HEK293 (cell line): Measurements from ENCODE around the gene MLLT10.

Source experiments
- CTCF ChIA-PET: fragments of 350-600 bp; formaldehyde crosslinking; extraction: SDS; loops from one replicate; lab custom pipeline; 2021; ENCODE audit warnings: antibody characterized with exemption; lab: Yijun Ruan, JAX
- POLR2A ChIA-PET: fragments of 300-600 bp; formaldehyde crosslinking; extraction: SDS; loops from one replicate; lab custom pipeline; 2020; ENCODE audit warnings: antibody characterized with exemption, inconsistent platforms; lab: Yijun Ruan, JAX
- H3K27ac ChIP-seq: fragments of 200-500 bp; sonication (Bioruptor generic); 2 replicates; pipeline ENCODE4 v1.5.1; 2014; ENCODE audit warnings: low read depth, low read length, control low read depth, inconsistent platforms; ENCODE audit errors: extremely low read depth
- H3K36me3 ChIP-seq, 2 experiments: fragments of 200-500 bp in 1 of 2; sonication (Bioruptor generic) in 1 of 2; 1 replicate in 1 of 2; 2 replicates in 1 of 2; pipeline ENCODE4 v1.5.1; 2014 to 2017; ENCODE audit warnings: inconsistent platforms in 2 of 2, low read length in 2 of 2; ENCODE audit not compliant: control insufficient read depth in 2 of 2, insufficient read depth in 1 of 2
- H3K4me1 ChIP-seq: fragments of 200-500 bp; sonication (Bioruptor generic); 2 replicates; pipeline ENCODE4 v1.5.1; 2014; ENCODE audit warnings: mild to moderate bottlenecking, low read length, inconsistent platforms; ENCODE audit not compliant: control insufficient read depth, insufficient read depth
- H3K4me3 ChIP-seq: 2 replicates; pipeline ENCODE4 v1.5.1; 2011; ENCODE audit warnings: low read depth, mild to moderate bottlenecking, control low read depth, low read length, moderate library complexity
- H3K9me3 ChIP-seq: fragments of 200-500 bp; sonication (Bioruptor generic); 2 replicates; pipeline ENCODE4 v1.5.1; 2014; ENCODE audit warnings: low read depth, low read length, inconsistent platforms; ENCODE audit not compliant: control insufficient read depth, insufficient read depth
- FEZF1 ChIP-seq: fragments of 450-650 bp; formaldehyde crosslinking; IDR thresholded peaks from 2 replicates; pipeline ENCODE4 v1.5.1; 2016; ENCODE audit warnings: missing biosample characterization, missing genetic modification characterization
- GFI1B ChIP-seq: fragments of 450-650 bp; formaldehyde crosslinking; IDR thresholded peaks from 2 replicates; pipeline ENCODE4 v1.5.1; 2016; ENCODE audit warnings: missing biosample characterization, missing genetic modification characterization
- GLIS1 ChIP-seq: fragments of 450-650 bp; formaldehyde crosslinking; IDR thresholded peaks from 2 replicates; pipeline ENCODE4 v1.5.1; 2016; ENCODE audit warnings: missing biosample characterization, missing genetic modification characterization
- IKZF3 ChIP-seq: fragments of 450-650 bp; IDR thresholded peaks from 2 replicates; pipeline ENCODE4 v1.5.0; 2018; ENCODE audit warnings: missing biosample characterization, mild to moderate bottlenecking, missing genetic modification characterization, moderate library complexity
- PATZ1 ChIP-seq: fragments of 450-650 bp; formaldehyde crosslinking; IDR thresholded peaks from 2 replicates; pipeline ENCODE4 v1.5.1; 2016; ENCODE audit warnings: missing biosample characterization, missing genetic modification characterization
- PRDM1 ChIP-seq: fragments of 450-650 bp; formaldehyde crosslinking; IDR thresholded peaks from 2 replicates; pipeline ENCODE4; 2016; ENCODE audit warnings: missing biosample characterization, missing genetic modification characterization
- SP7 ChIP-seq: fragments of 450-650 bp; formaldehyde crosslinking; IDR thresholded peaks from 2 replicates; pipeline ENCODE4 v1.5.1; 2016; ENCODE audit warnings: missing biosample characterization, missing genetic modification characterization
- TCF7L2 ChIP-seq: IDR thresholded peaks from 2 replicates; pipeline ENCODE4 v1.6.1; 2011; ENCODE audit warnings: low read depth, mild to moderate bottlenecking, inconsistent platforms, low read length, moderate library complexity, borderline replicate concordance
- ZNF138 ChIP-seq: fragments of 450-650 bp; formaldehyde crosslinking; IDR thresholded peaks from 2 replicates; pipeline ENCODE4 v1.5.1; 2016; ENCODE audit warnings: missing biosample characterization, missing genetic modification characterization, borderline replicate concordance
- ZNF184 ChIP-seq: fragments of 450-650 bp; IDR thresholded peaks from 2 replicates; pipeline ENCODE4 v1.5.1; 2018; ENCODE audit warnings: missing biosample characterization, mild to moderate bottlenecking, missing genetic modification characterization
- ZNF19 ChIP-seq: fragments of 450-650 bp; formaldehyde crosslinking; IDR thresholded peaks from 2 replicates; pipeline ENCODE4; 2016; ENCODE audit warnings: missing biosample characterization, missing genetic modification characterization, low read depth
- ZNF23 ChIP-seq: fragments of 450-650 bp; formaldehyde crosslinking; IDR thresholded peaks from 2 replicates; pipeline ENCODE4 v1.5.1; 2016; ENCODE audit warnings: missing biosample characterization, missing genetic modification characterization, borderline replicate concordance
- ZNF350 ChIP-seq: fragments of 450-650 bp; formaldehyde crosslinking; IDR thresholded peaks from 2 replicates; pipeline ENCODE4 v1.5.0; 2017; ENCODE audit warnings: missing biosample characterization, mild to moderate bottlenecking, missing genetic modification characterization
- ZNF354C ChIP-seq: fragments of 450-650 bp; formaldehyde crosslinking; IDR thresholded peaks from 2 replicates; pipeline ENCODE4 v1.5.1; 2016; ENCODE audit warnings: missing biosample characterization, missing genetic modification characterization, low read depth, borderline replicate concordance
- ZNF362 ChIP-seq: fragments of 450-650 bp; formaldehyde crosslinking; IDR thresholded peaks from 2 replicates; pipeline ENCODE4 v1.5.1; 2016; ENCODE audit warnings: missing biosample characterization, missing genetic modification characterization
- ZNF366 ChIP-seq: fragments of 450-650 bp; formaldehyde crosslinking; conservative IDR thresholded peaks from 2 replicates; pipeline ENCODE4 v1.5.1; 2016; ENCODE audit warnings: missing biosample characterization, missing genetic modification characterization
- ZNF391 ChIP-seq: fragments of 450-650 bp; formaldehyde crosslinking; IDR thresholded peaks from 2 replicates; pipeline ENCODE4 v1.5.1; 2016; ENCODE audit warnings: low read depth, missing biosample characterization, missing genetic modification characterization, borderline replicate concordance
- ZNF404 ChIP-seq: fragments of 450-650 bp; formaldehyde crosslinking; IDR thresholded peaks from 2 replicates; pipeline ENCODE4 v1.5.1; 2017; ENCODE audit warnings: missing biosample characterization, missing genetic modification characterization
- ZNF423 ChIP-seq: fragments of 450-650 bp; formaldehyde crosslinking; IDR thresholded peaks from 2 replicates; pipeline ENCODE4 v1.5.1; 2016; ENCODE audit warnings: missing biosample characterization, missing genetic modification characterization
- ZNF513 ChIP-seq: fragments of 450-650 bp; IDR thresholded peaks from 2 replicates; pipeline ENCODE4 v1.5.1; 2018; ENCODE audit warnings: missing biosample characterization, missing genetic modification characterization
- ZNF521 ChIP-seq: fragments of 450-650 bp; formaldehyde crosslinking; IDR thresholded peaks from 2 replicates; pipeline ENCODE4 v1.5.1; 2017; ENCODE audit warnings: missing biosample characterization, mild to moderate bottlenecking, missing genetic modification characterization
- ZNF600 ChIP-seq: fragments of 450-650 bp; formaldehyde crosslinking; IDR thresholded peaks from 2 replicates; pipeline ENCODE4 v1.5.1; 2016; ENCODE audit warnings: missing biosample characterization, missing genetic modification characterization
- ZNF626 ChIP-seq: fragments of 450-650 bp; sonication (Bioruptor Pico); formaldehyde crosslinking; IDR thresholded peaks from 2 replicates; pipeline ENCODE4 v1.5.1; 2018; ENCODE audit warnings: missing biosample characterization, missing genetic modification characterization, inconsistent platforms
- ZNF677 ChIP-seq: fragments of 450-650 bp; IDR thresholded peaks from 2 replicates; pipeline ENCODE4 v1.5.0; 2018; ENCODE audit warnings: missing biosample characterization, mild to moderate bottlenecking, missing genetic modification characterization, moderate library complexity
- ZNF830 ChIP-seq: fragments of 450-650 bp; IDR thresholded peaks from 2 replicates; pipeline ENCODE4 v1.5.0; 2018; ENCODE audit warnings: missing biosample characterization, missing genetic modification characterization, low read depth, mild to moderate bottlenecking, moderate library complexity
- TF ChIP-seq, protein P1 (sequence below): fragments of 450-650 bp; formaldehyde crosslinking; IDR thresholded peaks from 2 replicates; pipeline ENCODE4 v1.5.1; 2017; ENCODE audit warnings: missing biosample characterization, missing genetic modification characterization
- TF ChIP-seq, protein P2 (sequence below): fragments of 450-650 bp; formaldehyde crosslinking; IDR thresholded peaks from 2 replicates; pipeline ENCODE4 v1.5.0; 2017; ENCODE audit warnings: missing biosample characterization, missing genetic modification characterization, borderline replicate concordance

MLLT10 gene

GRCh38 chr10:21515361-21516241, 18.4 kb upstream of the MLLT10 start:
- ChIA-PET POLR2A (interaction anchor here (0.6 to 3.0 kb wide), 7 partner anchors 10 to 216 kb away, joined by 4 to 33 read pairs (median 6); partner anchors contain the start of gene SKIDA1), CTCF (interaction anchor here (0.5 to 1.7 kb wide), 3 partner anchors 20 to 428 kb away, joined by 3 to 5 read pairs (median 4); no protein-coding TSS in a partner anchor)
- Histone ChIP-seq H3K36me3 (no peaks in the 10 kb centered on the region), H3K27ac (peak overlapping the region; percentile 85; the same call in 1 of the 2 replicates), H3K9me3 (no peaks in the 10 kb centered on the region), H3K4me1 (peaks cover 36% of the 10 kb centered on the region), H3K4me3 (peak overlapping the region; percentile 65)
- TF ChIP-seq SP7 (tag by site-specific recombination) (no peak), ZNF521 (tag by site-specific recombination) (no peak), GLIS1 (peak; percentile 52), ZNF362 (tag by site-specific recombination) (no peak), FEZF1 (tag by site-specific recombination) (0 out of 2 replicates have a peak, but pooled peaks have one; percentile 19), ZNF184 (tag by site-specific recombination) (no peak), PRDM1 (tag by site-specific recombination) (no peak), IKZF3 (tag by site-specific recombination) (peak; percentile 27), ZNF600 (tag by site-specific recombination) (no peak), ZNF626 (tag by site-specific recombination) (no peak), ZNF366 (tag by site-specific recombination) (no peak), ZNF354C (tag by site-specific recombination) (no peak), ZNF404 (tag by site-specific recombination) (no peak), ZNF23 (tag by site-specific recombination) (no peak), ZNF677 (tag by site-specific recombination) (no peak), TCF7L2 (0 out of 2 replicates have a peak, but pooled peaks have one; percentile 38), ZNF350 (tag by site-specific recombination) (no peak), ZNF423 (tag by site-specific recombination) (no peak), ZNF391 (tag by site-specific recombination) (0 out of 2 replicates have a peak, but pooled peaks have one; percentile 14), PATZ1 (peak; percentile 21; the same call in 1 of the 2 replicates), GFI1B (tag by site-specific recombination) (no peak), ZNF830 (tag by site-specific recombination) (no peak), ZNF138 (tag by site-specific recombination) (no peak), ZNF513 (tag by site-specific recombination) (no peak), ZNF19 (no peak)
- TF ChIP-seq, protein P1, sequence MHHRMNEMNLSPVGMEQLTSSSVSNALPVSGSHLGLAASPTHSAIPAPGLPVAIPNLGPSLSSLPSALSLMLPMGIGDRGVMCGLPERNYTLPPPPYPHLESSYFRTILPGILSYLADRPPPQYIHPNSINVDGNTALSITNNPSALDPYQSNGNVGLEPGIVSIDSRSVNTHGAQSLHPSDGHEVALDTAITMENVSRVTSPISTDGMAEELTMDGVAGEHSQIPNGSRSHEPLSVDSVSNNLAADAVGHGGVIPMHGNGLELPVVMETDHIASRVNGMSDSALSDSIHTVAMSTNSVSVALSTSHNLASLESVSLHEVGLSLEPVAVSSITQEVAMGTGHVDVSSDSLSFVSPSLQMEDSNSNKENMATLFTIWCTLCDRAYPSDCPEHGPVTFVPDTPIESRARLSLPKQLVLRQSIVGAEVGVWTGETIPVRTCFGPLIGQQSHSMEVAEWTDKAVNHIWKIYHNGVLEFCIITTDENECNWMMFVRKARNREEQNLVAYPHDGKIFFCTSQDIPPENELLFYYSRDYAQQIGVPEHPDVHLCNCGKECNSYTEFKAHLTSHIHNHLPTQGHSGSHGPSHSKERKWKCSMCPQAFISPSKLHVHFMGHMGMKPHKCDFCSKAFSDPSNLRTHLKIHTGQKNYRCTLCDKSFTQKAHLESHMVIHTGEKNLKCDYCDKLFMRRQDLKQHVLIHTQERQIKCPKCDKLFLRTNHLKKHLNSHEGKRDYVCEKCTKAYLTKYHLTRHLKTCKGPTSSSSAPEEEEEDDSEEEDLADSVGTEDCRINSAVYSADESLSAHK, result 0 out of 2 replicates have a peak, but pooled peaks have one; percentile 19
- TF ChIP-seq, protein P2, sequence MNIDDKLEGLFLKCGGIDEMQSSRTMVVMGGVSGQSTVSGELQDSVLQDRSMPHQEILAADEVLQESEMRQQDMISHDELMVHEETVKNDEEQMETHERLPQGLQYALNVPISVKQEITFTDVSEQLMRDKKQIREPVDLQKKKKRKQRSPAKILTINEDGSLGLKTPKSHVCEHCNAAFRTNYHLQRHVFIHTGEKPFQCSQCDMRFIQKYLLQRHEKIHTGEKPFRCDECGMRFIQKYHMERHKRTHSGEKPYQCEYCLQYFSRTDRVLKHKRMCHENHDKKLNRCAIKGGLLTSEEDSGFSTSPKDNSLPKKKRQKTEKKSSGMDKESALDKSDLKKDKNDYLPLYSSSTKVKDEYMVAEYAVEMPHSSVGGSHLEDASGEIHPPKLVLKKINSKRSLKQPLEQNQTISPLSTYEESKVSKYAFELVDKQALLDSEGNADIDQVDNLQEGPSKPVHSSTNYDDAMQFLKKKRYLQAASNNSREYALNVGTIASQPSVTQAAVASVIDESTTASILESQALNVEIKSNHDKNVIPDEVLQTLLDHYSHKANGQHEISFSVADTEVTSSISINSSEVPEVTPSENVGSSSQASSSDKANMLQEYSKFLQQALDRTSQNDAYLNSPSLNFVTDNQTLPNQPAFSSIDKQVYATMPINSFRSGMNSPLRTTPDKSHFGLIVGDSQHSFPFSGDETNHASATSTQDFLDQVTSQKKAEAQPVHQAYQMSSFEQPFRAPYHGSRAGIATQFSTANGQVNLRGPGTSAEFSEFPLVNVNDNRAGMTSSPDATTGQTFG, result no peak
